Esophagus muscularis mucosa (tissue), 4 donors: ENCODE data around the gene TELO2. TPM values are rescaled to one million over a fixed set of nuclear protein-coding genes. Genes with fewer than 3 reads are reported as not detected.

ENCODE experiments used
- DNase-seq: peaks from one replicate; pipeline ENCODE4 v3.0.0-alpha.2; 2017; ENCODE audit errors: extremely low spot score
- H3K27ac ChIP-seq, 4 donors: fragments of 200-600 bp; sonication (generic); replicated peaks in 1 of 4; 1 replicate in 3 of 4; 2 replicates in 1 of 4; pipeline ENCODE4 v1.5.1; 2016 to 2019; ENCODE audit warnings: mild to moderate bottlenecking in 1 of 4
- H3K27me3 ChIP-seq, 4 donors: fragments of 200-600 bp; sonication (generic); one replicate each; pipeline versions ENCODE4 v1.5.1 to v1.6.0; 2016 to 2019
- H3K36me3 ChIP-seq, 4 donors: fragments of 200-600 bp; sonication (generic); one replicate each; pipeline ENCODE4 v1.5.1; 2016 to 2019
- H3K4me1 ChIP-seq, 4 donors: fragments of 200-600 bp; sonication (generic); one replicate each; pipeline ENCODE4 v1.5.1; 2016 to 2019
- H3K4me3 ChIP-seq, 4 donors: fragments of 200-600 bp; sonication (generic); 1 replicate in 2 of 4; 2 replicates in 2 of 4; pipeline ENCODE4 v1.5.1; 2016 to 2019; ENCODE audit warnings: mild to moderate bottlenecking in 4 of 4, moderate library complexity in 1 of 4
- H3K9me3 ChIP-seq, 4 donors: fragments of 200-600 bp; sonication (generic); 1 replicate in 3 of 4; 2 replicates in 1 of 4; pipeline ENCODE4 v1.5.1; 2016 to 2019
- EP300 ChIP-seq: sonication (generic); formaldehyde crosslinking; IDR thresholded peaks from one replicate; pipeline ENCODE4 v1.6.1; 2017; ENCODE audit warnings: antibody characterized with exemption
- POLR2A ChIP-seq: fragments of 450-650 bp; IDR thresholded peaks from one replicate; pipeline ENCODE4 v1.6.1; 2017; ENCODE audit warnings: antibody characterized with exemption, moderate library complexity, mild to moderate bottlenecking, low read depth
- POLR2AphosphoS5 ChIP-seq, 2 donors: sonication (generic); formaldehyde crosslinking; IDR thresholded peaks; one replicate each; pipeline ENCODE4 v1.6.1; 2017; ENCODE audit warnings: antibody characterized with exemption in 2 of 2
- WGBS: methylation state at CpG from one replicate; pipeline ENCODE4 v1.1.5; 2018; 5-methylcytosine and 5-hydroxymethylcytosine counted together
- intact Hi-C: fragments of 100-400 bp; cut with DNase I; formaldehyde crosslinking; loops from one replicate; pipeline ENCODE4 v1.15.1; 2023
- total RNA-seq, 4 donors: library from RNA; depleted of rRNA; stranded (reverse); fragments of >200 nt; gene quantifications; one replicate each; pipeline versions ENCODE4 v1.1.0 to v1.2.1, GENCODE V29; 2016
- TF ChIP-seq, protein P1 (sequence below), 3 experiments: fragments of 200-600 bp in 2 of 3; fragments of 450-650 bp in 1 of 3; sonication (generic) in 2 of 3; IDR thresholded peaks; one replicate each; pipeline ENCODE4 v1.5.1; 2017 to 2019; ENCODE audit warnings: antibody characterized with exemption in 3 of 3, mild to moderate bottlenecking in 2 of 3, moderate library complexity in 1 of 3

The TELO2 gene
- total RNA-seq = 10 to 100 TPM; 14.1 to 27.7 (median 18.4) TPM

GRCh38 chr16:1492923-1493745, at the start of gene TELO2:
TELO2 (plus strand) TSS chr16:1493360; CDS start chr16:1494282, 922 bp downstream.
- Histone ChIP-seq H3K27me3 (no peaks in the 10 kb centered on the region), H3K4me1 (peaks cover 24 to 34% (median 31%) of the 10 kb centered on the region in 4 donors), H3K36me3 (peaks cover 17 to 37% (median 35%) of the 10 kb centered on the region in 4 donors), H3K27ac (peak within 1 kb of the TSS; percentile 84 to 92 (median 88)), H3K4me3 (peak within 1 kb of the TSS; percentile 81 to 89 (median 84)), H3K9me3 (no peaks in the 10 kb centered on the region)
- peak; percentile 94 for DNase-seq
- no peak for TF ChIP-seq EP300
- no peak for TF ChIP-seq POLR2A
- TF ChIP-seq POLR2AphosphoS5 (IDR thresholded peaks at IDR 0.05) = peak; percentile 60 to 76
- TF ChIP-seq, protein P1, sequence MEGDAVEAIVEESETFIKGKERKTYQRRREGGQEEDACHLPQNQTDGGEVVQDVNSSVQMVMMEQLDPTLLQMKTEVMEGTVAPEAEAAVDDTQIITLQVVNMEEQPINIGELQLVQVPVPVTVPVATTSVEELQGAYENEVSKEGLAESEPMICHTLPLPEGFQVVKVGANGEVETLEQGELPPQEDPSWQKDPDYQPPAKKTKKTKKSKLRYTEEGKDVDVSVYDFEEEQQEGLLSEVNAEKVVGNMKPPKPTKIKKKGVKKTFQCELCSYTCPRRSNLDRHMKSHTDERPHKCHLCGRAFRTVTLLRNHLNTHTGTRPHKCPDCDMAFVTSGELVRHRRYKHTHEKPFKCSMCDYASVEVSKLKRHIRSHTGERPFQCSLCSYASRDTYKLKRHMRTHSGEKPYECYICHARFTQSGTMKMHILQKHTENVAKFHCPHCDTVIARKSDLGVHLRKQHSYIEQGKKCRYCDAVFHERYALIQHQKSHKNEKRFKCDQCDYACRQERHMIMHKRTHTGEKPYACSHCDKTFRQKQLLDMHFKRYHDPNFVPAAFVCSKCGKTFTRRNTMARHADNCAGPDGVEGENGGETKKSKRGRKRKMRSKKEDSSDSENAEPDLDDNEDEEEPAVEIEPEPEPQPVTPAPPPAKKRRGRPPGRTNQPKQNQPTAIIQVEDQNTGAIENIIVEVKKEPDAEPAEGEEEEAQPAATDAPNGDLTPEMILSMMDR (IDR thresholded peaks at IDR 0.05) = no peak
- 9% methylated on average over 13 of the region's 89 CpGs for WGBS
- intact Hi-C loops = loop anchor here (5.0 kb wide), 2 partner anchors 74 to 119 kb away; partner anchors contain the start of genes CRAMP1 and IFT140

- intact Hi-C loops = no loop called here
- 84% methylated on average over 27 of the region's 38 CpGs for WGBS
- H3K4me3 ChIP-seq = no peak overlapping the region
- no peak overlapping the region for H3K27ac ChIP-seq
- H3K27me3 ChIP-seq = no peaks in the 10 kb centered on the region
- TF ChIP-seq POLR2AphosphoS5 (IDR thresholded peaks at IDR 0.05) = no peak
- TF ChIP-seq, protein P1 (IDR thresholded peaks at IDR 0.05) = no peak
- TF ChIP-seq POLR2A = no peak
- TF ChIP-seq EP300 = no peak
- no peak for DNase-seq
- no peaks in the 10 kb centered on the region for H3K4me1 ChIP-seq
- no peaks in the 10 kb centered on the region for H3K9me3 ChIP-seq
- peaks cover 14 to 40% (median 35%) of the 10 kb centered on the region in 4 donors for H3K36me3 ChIP-seq
Measured at GRCh38 chr16:1443403-1443973, 49.7 kb upstream of the TELO2 start.

- TF ChIP-seq POLR2A (no peak), POLR2AphosphoS5 (IDR thresholded peaks at IDR 0.05) (no peak), EP300 (no peak)
- TF ChIP-seq, protein P1 (IDR thresholded peaks at IDR 0.05) = no peak
- H3K4me3 ChIP-seq = no peak within 1 kb of the TSS
- no peaks in the 10 kb centered on the region for H3K27me3 ChIP-seq
- H3K4me1 ChIP-seq = no peaks in the 10 kb centered on the region
- H3K27ac ChIP-seq = no peak within 1 kb of the TSS
- intact Hi-C loops = no loop called here
- peaks cover 14 to 44% (median 41%) of the 10 kb centered on the region in 4 donors for H3K36me3 ChIP-seq
- WGBS = 72% methylated on average over 10 of the region's 27 CpGs
- H3K9me3 ChIP-seq = no peaks in the 10 kb centered on the region
- no peak for DNase-seq
Measured at GRCh38 chr16:1443980-1444729, 49.0 kb upstream of the TELO2 start, which contains the start of gene CCDC154. CCDC154 (minus strand) TSS chr16:1444556; CDS start chr16:1444322, 234 bp downstream.

DNA sequence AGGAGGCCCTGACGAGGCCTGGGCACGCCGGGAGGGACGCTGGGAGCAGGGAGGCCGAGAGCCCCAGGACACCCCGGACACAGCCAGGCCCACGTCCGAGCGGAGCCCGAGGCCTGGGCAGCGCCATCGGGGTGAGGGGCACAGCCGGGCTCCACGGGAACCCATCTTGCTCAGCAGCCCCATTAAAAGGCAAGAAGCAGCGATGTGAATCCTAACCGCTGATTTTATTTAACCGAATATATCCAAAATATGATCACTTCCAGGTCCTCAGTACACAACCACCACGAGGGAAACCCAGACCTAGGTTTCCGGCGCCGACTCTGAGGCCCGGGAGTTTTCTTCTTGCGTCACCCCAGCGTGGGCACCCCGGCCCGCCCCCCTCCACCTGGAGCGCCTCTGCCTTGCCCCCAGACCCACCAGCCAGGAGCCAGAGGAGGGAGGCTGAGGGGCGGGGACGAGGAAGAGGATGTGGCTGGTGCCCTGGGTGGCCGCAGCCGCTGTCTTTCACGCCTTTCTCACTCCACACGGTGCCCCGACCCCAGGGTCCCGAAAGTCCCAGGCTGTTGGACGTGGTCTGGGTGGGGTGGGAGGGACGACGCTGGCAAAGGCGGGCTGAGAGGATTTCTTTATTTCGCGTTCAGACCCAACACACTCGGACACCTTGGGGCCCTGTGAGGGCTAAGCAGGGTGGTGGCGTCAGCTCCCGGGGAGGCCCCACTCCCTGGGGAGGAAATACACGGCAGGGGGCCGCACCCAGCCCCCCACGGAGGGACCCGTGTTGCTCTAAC, 48.2 kb upstream of the TELO2 start:
- WGBS = 85% methylated on average over 34 of the region's 48 CpGs
- H3K27ac ChIP-seq = no peak overlapping the region
- no peak overlapping the region for H3K4me3 ChIP-seq
- H3K9me3 ChIP-seq = no peaks in the 10 kb centered on the region
- no peak for DNase-seq
- H3K27me3 ChIP-seq = no peaks in the 10 kb centered on the region
- intact Hi-C loops = no loop called here
- TF ChIP-seq EP300 (no peak), POLR2A (no peak), POLR2AphosphoS5 (IDR thresholded peaks at IDR 0.05) (no peak)
- TF ChIP-seq, protein P1 (IDR thresholded peaks at IDR 0.05) = no peak
- peaks cover 15 to 52% (median 49%) of the 10 kb centered on the region in 4 donors for H3K36me3 ChIP-seq
- H3K4me1 ChIP-seq = no peaks in the 10 kb centered on the region
